Skeletal muscle satellite cell (primary cell): ENCODE results near the gene MISP.

Experiments used
- H3K27me3 ChIP-seq: 2 replicates; pipeline ENCODE4 v1.7.0; 2013; ENCODE audit warnings: low read length; ENCODE audit not compliant: control insufficient read depth, insufficient read depth
- H3K36me3 ChIP-seq: 2 replicates; pipeline ENCODE4 v1.7.0; 2013; ENCODE audit warnings: mild to moderate bottlenecking, control low read depth, low read length; ENCODE audit not compliant: insufficient read depth
- H3K4me1 ChIP-seq: 2 replicates; pipeline ENCODE4 v1.7.0; 2013; ENCODE audit warnings: low read length; ENCODE audit not compliant: control insufficient read depth, insufficient read depth
- H3K4me2 ChIP-seq: 2 replicates; pipeline ENCODE4 v1.7.0; 2013; ENCODE audit warnings: mild to moderate bottlenecking, low read length
- H3K4me3 ChIP-seq: 2 replicates; pipeline ENCODE4 v1.7.0; 2013; ENCODE audit warnings: low read length
- H3K9ac ChIP-seq: 2 replicates; pipeline ENCODE4 v1.7.0; 2013; ENCODE audit warnings: mild to moderate bottlenecking, low read depth, low read length, moderate library complexity
- H3K9me3 ChIP-seq: replicated peaks from 2 replicates; pipeline ENCODE4 v1.7.0; 2013; ENCODE audit warnings: mild to moderate bottlenecking, control low read depth, low read length

The MISP gene

DNA sequence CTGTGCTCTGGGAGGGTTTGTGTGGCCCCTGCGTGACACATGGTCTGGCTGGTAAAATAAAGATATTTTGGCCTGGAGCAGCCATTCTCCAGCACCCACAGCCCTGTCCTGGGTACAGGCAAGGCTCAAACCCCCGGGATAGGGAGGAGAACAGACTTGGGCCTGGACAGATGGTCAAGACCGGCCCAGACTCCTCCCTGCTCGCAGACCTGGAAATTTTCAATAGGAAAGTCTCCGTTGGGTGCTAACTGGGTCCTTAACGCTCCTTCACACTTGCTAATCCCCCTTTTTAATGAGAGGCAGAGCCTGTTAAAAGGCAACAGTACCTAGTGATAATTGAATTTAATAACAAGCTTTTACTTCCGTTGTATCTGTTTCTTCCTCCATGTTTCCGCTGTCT is 39.7 kb upstream of the MISP start:
- Histone ChIP-seq H3K4me2 (no peak overlapping the region), H3K9ac (no peak overlapping the region), H3K9me3 (peaks cover 6% of the 10 kb centered on the region), H3K36me3 (no peaks in the 10 kb centered on the region), H3K4me3 (no peak overlapping the region), H3K27me3 (peaks cover 17% of the 10 kb centered on the region), H3K4me1 (no peaks in the 10 kb centered on the region)

DNA sequence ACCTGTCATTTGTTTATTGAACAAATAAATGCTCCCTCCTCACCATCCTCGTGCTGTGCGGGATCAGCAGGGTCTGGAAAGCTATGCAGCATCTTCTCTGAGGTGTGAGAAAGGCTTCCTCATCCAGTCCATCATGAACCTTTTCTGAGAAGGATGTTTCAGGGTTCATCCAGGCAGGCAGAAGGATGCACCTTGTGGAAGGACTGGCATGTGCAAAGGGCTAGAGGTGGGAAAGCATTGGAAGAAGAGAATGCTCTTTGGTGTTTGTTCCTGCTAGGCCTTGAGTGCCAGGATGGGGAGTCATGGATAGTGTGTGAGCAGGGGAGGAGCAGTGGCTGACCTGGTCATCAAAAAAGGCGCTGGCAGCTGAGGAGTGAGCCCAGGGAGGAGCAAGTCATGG is 35.6 kb upstream of the MISP start:
- Histone ChIP-seq H3K4me3 (no peak overlapping the region), H3K9me3 (peaks cover 6% of the 10 kb centered on the region), H3K4me2 (no peak overlapping the region), H3K4me1 (no peaks in the 10 kb centered on the region), H3K36me3 (no peaks in the 10 kb centered on the region), H3K27me3 (peaks cover 18% of the 10 kb centered on the region), H3K9ac (no peak overlapping the region)

DNA sequence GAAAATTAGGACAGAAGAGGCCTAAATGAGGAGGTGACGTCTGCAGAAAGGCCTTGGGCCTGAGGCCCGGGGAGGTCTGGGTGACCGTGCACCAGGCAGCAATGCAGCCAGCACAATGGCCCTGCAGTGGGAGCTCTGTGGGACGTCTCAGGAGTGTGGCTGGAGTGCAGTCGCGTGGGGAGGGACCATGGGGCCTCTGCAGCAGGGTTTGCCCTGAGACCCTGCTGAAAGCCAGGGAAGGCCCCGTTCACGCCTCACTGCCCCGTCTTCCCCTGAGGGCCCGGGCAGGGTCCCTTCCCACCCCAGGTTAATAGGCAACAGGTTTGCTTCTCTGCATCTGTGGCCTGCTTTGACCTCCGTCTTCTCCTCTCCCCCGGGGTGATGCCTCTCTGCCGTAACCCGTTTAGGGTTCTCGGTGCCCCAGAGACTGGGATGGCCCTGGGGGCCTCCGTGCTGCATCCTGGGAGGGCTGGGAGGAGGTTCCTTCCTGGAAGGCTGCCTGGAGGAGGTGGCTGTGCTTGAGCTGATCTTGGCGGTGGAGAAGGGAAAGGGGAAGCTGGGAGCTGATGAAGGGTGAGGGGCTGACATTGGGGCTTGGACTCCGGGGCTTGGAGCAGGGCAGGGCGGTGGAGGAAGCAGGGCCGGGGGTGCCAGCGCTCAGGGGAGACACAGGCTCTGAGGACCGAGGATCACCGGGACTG is 32.5 kb upstream of the MISP start:
- H3K36me3 ChIP-seq, result no peaks in the 10 kb centered on the region
- no peak overlapping the region for H3K9ac ChIP-seq
- H3K27me3 ChIP-seq, result peaks cover 8% of the 10 kb centered on the region

DNA sequence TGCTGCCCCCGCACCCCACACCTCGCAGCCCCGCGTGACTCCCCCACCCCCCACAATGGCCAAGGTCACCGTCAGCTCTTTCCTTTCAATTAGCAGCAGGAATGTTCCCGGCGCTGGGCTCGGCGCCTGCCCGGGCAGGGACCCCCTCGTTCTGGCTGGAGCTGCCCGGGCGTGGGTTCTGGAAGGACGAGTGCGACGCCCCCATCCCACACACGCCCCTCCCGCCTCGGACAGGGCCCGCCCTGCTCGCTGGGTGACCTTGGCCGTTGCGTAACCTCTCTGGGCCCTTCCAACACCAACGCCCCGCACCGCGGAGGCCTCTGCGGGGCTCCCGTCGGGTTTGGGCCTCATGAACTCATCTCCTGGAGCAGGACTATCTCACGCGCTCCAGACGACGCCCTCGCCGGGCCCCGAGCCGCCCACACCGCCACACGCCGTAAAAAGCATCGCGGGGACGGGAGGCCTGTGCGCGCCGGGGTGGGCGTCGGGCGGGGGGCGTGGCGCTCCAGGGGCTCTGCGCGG is 31.9 kb upstream of the MISP start:
- Histone ChIP-seq H3K27me3 (peaks cover 8% of the 10 kb centered on the region), H3K4me1 (no peaks in the 10 kb centered on the region)

More for the DNA sequence above, 32.5 kb upstream of the MISP start:
- H3K4me1 ChIP-seq, result no peaks in the 10 kb centered on the region
- H3K4me3 ChIP-seq, result no peak overlapping the region
- peaks cover 6% of the 10 kb centered on the region for H3K9me3 ChIP-seq
- H3K4me2 ChIP-seq, result no peak overlapping the region

DNA sequence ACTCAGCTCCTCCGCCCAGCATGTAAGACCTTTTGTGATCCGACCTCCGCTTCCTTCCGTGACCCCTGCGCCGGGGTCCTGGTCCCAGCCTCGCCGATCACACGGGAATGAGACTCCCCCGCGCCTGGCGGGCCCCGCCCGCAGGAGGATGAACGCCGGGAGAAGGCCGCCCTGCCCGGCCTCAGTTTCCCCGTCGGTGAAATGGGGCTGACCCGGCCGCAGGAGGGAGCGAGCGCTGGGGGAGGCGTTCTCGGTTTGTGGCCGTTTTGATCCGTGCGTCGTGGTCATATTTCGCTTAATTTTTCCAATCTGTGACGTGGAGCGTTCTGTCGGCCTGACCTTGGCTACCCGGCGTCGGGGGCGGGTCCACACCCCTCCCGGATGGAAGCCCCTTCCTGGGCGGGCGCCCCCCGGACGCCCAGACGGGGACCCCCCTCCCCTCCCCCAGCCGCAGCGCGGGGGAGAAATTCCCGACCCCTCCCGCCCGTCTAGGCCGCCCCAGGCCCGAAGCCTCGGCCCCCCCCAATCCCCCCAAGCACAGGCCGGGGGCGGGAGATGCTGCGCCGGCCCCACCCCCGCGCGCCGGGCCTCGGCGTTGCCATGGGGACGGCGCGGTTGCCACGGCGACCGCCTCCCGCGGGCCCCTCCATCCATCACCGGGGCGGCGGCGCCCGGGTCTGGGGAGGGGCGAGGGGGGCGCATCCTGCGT is 31.1 kb upstream of the MISP start:
- H3K9ac ChIP-seq, result no peak overlapping the region
- H3K4me2 ChIP-seq, result no peak overlapping the region
- H3K4me3 ChIP-seq, result no peak overlapping the region
- H3K9me3 ChIP-seq, result peaks cover 6% of the 10 kb centered on the region
- no peaks in the 10 kb centered on the region for H3K4me1 ChIP-seq
- H3K27me3 ChIP-seq, result peaks cover 8% of the 10 kb centered on the region
- no peaks in the 10 kb centered on the region for H3K36me3 ChIP-seq

More for the DNA sequence above, 31.9 kb upstream of the MISP start:
- Histone ChIP-seq H3K9ac (no peak overlapping the region), H3K36me3 (no peaks in the 10 kb centered on the region), H3K4me3 (no peak overlapping the region), H3K4me2 (no peak overlapping the region), H3K9me3 (peaks cover 6% of the 10 kb centered on the region)

DNA sequence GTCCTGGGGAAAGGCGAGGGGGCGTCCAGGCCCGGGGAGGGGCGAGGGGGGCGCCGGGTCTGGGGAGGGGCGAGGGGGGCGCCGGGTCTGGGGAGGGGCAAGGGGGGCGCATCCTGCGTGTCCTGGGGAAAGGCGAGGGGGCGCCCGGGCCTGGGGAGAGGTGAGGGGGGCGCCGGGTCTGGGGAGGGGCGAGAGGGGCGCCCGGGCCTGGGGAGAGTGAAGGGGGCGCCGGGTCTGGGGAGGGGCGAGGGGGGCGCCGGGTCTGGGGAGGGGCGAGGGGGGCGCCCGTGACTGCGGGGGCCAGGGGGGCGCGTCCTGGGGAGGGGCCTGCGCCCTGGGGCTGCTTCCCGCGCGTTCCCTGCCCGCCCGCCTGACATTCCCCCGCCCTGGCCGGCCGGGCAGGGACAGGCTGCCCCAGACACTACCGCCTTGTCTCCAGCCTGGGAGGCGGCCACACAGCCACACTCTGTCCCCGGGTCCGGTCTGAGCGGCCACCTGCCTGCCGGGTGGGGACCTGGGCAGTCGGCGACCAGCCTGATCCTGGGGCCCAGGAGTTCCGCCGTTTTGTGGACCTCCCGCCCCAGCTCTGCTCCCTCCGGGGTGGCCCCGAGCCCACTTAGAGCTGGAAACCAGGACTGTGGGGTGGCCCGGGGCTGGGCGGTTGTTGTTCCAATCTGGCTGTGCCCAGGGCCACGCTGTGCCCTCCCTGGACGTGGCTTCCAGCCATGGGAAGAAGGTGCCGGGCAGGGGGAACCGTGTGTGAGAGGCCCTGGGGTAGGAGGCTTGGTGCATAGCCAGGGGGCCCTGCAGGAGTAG is 30.4 kb upstream of the MISP start:
- Histone ChIP-seq H3K4me3 (no peak overlapping the region), H3K4me1 (no peaks in the 10 kb centered on the region), H3K27me3 (peaks cover 8% of the 10 kb centered on the region), H3K4me2 (no peak overlapping the region), H3K36me3 (no peaks in the 10 kb centered on the region), H3K9me3 (peaks cover 3% of the 10 kb centered on the region), H3K9ac (no peak overlapping the region)

DNA sequence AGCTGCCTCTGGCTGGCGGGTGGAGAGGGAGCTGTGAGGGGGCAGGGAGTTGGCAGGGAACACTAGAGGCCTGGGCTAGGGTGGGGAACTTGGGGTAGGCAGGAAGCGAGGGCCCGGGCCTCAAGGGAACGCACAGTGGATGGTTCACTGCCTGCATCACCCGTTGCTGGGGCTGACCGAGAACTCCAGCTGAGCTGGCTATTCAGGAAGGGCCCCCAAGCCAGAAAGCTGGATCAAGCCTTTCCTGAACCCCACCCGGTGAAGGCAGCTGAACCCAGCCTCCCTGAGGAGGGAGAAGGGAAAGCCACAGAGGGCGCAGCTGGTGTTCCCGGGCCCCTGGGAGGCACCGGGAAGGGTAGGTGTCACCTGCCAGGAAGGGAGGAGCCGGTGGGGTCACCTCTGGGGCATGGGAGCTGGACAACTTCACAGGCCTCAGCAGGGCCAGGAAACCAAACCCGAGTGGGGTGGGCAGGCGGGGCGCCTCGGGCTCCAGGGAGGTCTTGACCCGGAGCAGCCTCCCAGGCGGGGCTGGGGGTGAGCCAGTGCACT is 28.3 kb upstream of the MISP start:
- H3K27me3 ChIP-seq, result peaks cover 8% of the 10 kb centered on the region
- no peaks in the 10 kb centered on the region for H3K9me3 ChIP-seq
- no peak overlapping the region for H3K4me3 ChIP-seq
- H3K4me2 ChIP-seq, result no peak overlapping the region
- H3K4me1 ChIP-seq, result no peaks in the 10 kb centered on the region
- no peaks in the 10 kb centered on the region for H3K36me3 ChIP-seq
- no peak overlapping the region for H3K9ac ChIP-seq

DNA sequence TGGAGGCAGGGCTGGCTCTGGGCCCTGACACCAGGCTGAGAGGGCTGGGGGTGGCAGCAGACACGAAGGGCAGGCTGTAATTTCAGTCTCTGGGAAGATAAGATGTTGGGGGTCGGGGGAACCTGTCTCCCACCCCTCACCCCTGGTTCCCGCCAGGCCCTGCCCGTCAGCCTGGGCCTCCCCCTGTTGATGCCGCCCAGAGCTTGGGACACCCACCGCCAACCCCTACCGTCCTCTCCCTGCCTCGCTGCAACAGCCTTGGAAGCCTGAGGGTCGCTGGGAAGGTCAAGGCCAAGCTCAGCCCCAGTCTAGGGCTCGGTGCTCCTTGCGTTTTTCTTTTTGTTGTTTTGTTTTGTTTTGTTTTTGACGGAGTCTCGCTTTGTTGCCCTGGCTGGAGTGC is 27.7 kb upstream of the MISP start:
- Histone ChIP-seq H3K4me2 (no peak overlapping the region), H3K36me3 (no peaks in the 10 kb centered on the region), H3K27me3 (peaks cover 8% of the 10 kb centered on the region), H3K9ac (no peak overlapping the region), H3K9me3 (no peaks in the 10 kb centered on the region), H3K4me1 (no peaks in the 10 kb centered on the region), H3K4me3 (no peak overlapping the region)

DNA sequence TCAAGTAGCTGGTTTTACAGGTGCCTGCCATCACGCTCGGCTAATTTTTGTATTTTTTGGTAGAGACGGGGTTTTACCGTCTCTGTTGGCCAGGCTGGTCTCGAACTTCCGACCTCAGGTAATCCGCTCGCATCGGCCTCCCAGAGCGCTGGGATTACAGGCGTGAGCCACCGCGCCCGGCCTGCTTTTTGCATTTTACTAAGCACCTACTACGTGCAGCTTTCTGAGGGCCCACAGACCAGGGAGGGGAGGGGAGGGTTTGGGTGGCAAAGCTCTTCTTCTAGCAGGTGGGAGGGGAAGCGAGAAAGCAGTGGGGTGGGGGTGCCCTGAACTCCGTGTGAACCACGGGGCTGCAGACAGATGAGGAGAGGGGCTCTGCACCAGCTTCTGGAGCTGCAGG is 27.2 kb upstream of the MISP start:
- Histone ChIP-seq H3K4me1 (no peaks in the 10 kb centered on the region), H3K4me2 (no peak overlapping the region), H3K9ac (no peak overlapping the region), H3K36me3 (no peaks in the 10 kb centered on the region), H3K9me3 (no peaks in the 10 kb centered on the region), H3K4me3 (no peak overlapping the region), H3K27me3 (peaks cover 8% of the 10 kb centered on the region)

DNA sequence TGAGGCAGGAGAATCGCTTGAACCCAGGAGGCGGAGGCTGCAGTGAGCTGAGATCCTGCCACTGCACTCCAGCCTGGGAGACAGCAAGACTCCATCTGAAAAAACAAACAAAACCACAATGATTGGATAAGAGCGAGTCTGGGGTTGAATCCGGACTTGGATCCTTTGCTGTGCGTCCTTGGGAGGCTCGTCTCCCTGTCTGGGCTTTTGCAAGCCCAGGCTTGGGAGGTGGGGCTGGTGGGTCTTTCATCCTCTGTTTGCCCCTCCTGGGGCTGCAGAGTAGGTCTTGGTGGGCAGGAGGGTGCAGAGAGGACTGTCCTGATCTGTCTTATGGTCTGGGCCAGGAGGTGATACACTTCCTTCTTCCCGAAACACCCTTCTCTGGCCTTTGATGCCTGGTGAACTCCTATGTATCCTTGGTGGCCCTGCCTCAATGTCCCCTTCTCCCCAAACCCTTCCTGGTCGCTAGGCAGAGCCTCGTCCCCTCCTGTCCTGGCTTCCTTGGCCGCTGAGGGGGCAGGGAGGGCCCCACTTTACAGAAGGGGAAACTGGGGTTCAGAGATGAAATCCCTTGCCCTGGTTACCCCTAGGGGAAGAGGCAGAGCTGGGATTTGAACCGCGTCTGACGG is 25.3 kb upstream of the MISP start:
- H3K9ac ChIP-seq, result no peak overlapping the region
- H3K4me2 ChIP-seq, result no peak overlapping the region
- H3K27me3 ChIP-seq, result peaks cover 4% of the 10 kb centered on the region
- no peaks in the 10 kb centered on the region for H3K9me3 ChIP-seq
- H3K4me1 ChIP-seq, result no peaks in the 10 kb centered on the region
- no peaks in the 10 kb centered on the region for H3K36me3 ChIP-seq
- H3K4me3 ChIP-seq, result no peak overlapping the region
